ENCODE data around the gene AIM2. TPM values are rescaled to one million over a fixed set of nuclear protein-coding genes. Genes with fewer than 3 reads are reported as not detected.
A peak's percentile ranks its signal among the peaks of the same experiment; 100 is the strongest.

The AIM2 gene
- total and polyA plus RNA-seq, 2 experiments from 2014 or later, result 1.3 to 2.5 TPM

GRCh38 chr1:159077120-159077961, 775 bp upstream of the AIM2 start:
- no peaks in the 10 kb centered on the region for H3K27me3 ChIP-seq (replicated peaks; ENCODE audit: insufficient read depth)
- H3K4me3 ChIP-seq, result peak overlapping the region; percentile 56
- H4K20me1 ChIP-seq (ENCODE audit: insufficient read depth), result no peaks in the 10 kb centered on the region
- TF ChIP-seq EZH2phosphoT487 (IDR thresholded peaks at IDR 0.05; ENCODE audit: insufficient read depth, low read depth), result no peak
- no peak for TF ChIP-seq EZH2 (IDR thresholded peaks at IDR 0.05; ENCODE audit: insufficient read depth, poor library complexity, severe bottlenecking)
- peaks cover 18% of the 10 kb centered on the region for H3K4me1 ChIP-seq (ENCODE audit: insufficient read depth)
- peak; percentile 82 for DNase-seq
- peak overlapping the region; percentile 65 for H3K9ac ChIP-seq
- no peaks in the 10 kb centered on the region for H3K36me3 ChIP-seq (ENCODE audit: low read depth)
- no peaks in the 10 kb centered on the region for H3K9me3 ChIP-seq (ENCODE audit: low read depth)
- H3K27ac ChIP-seq, result peak overlapping the region; percentile 81
- no peaks in the 10 kb centered on the region for H3K79me2 ChIP-seq (ENCODE audit: insufficient read depth)
- H3K9me2 ChIP-seq (ENCODE audit: insufficient read depth), result no peaks in the 10 kb centered on the region
- peak overlapping the region; percentile 66 for H3K4me2 ChIP-seq (ENCODE audit: unreplicated experiment)
- peak overlapping the region; percentile 67 for H2AFZ ChIP-seq
- H3F3A ChIP-seq (ENCODE audit: insufficient read depth), result peaks cover 21% of the 10 kb centered on the region
- in situ Hi-C loops (cut with MboI), result no loop called here
- 56 to 60% methylated on average over 12 of the region's 12 CpGs for WGBS, 2 experiments (ENCODE audit: low coverage in 1 of 2, low lambda C conversion rate in 2 of 2, missing lambda C conversion rate in 2 of 2)

- H3K36me3 ChIP-seq (ENCODE audit: low read depth), result no peaks in the 10 kb centered on the region
- no peak overlapping the region for H3K4me2 ChIP-seq (ENCODE audit: unreplicated experiment)
- no peaks in the 10 kb centered on the region for H3K9me2 ChIP-seq (ENCODE audit: insufficient read depth)
- H3F3A ChIP-seq (ENCODE audit: insufficient read depth), result peaks cover 14% of the 10 kb centered on the region
- TF ChIP-seq EZH2phosphoT487 (IDR thresholded peaks at IDR 0.05; ENCODE audit: insufficient read depth, low read depth) (no peak), EZH2 (IDR thresholded peaks at IDR 0.05; ENCODE audit: insufficient read depth, poor library complexity, severe bottlenecking) (no peak)
- H4K20me1 ChIP-seq (ENCODE audit: insufficient read depth), result no peaks in the 10 kb centered on the region
- peak; percentile 83 for DNase-seq
- no peak overlapping the region for H2AFZ ChIP-seq
- H3K9me3 ChIP-seq (ENCODE audit: low read depth), result no peaks in the 10 kb centered on the region
- no peak overlapping the region for H3K27ac ChIP-seq
- no peaks in the 10 kb centered on the region for H3K27me3 ChIP-seq (replicated peaks; ENCODE audit: insufficient read depth)
- in situ Hi-C loops (cut with MboI), result no loop called here
- no peaks in the 10 kb centered on the region for H3K79me2 ChIP-seq (ENCODE audit: insufficient read depth)
- peaks cover 16% of the 10 kb centered on the region for H3K4me1 ChIP-seq (ENCODE audit: insufficient read depth)
- no peak overlapping the region for H3K9ac ChIP-seq
- H3K4me3 ChIP-seq, result no peak overlapping the region
Observed at GRCh38 chr1:159071970-159072582, 4.5 kb downstream of the AIM2 start.

DNA sequence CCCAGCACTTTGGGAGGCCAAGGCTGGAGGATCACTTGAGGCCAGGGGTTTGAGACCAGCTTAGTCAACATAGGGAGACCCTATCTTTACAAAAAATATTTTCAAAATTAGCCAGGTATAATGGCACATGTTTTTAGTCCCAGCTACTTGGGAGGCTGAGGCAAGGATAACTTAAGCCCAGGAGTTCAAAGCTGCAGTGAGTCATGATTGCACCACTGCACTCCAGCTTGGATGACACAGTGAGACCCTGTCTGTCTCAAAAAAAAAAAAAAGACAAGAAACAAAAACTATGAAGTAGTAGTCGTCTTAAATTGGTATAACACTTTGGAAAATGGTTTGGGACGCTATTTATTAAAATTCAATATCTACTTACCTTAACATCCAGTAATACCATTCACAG, 7.7 kb downstream of the AIM2 start:
- 52 to 55% methylated on average over 2 of the region's 2 CpGs for WGBS, 2 experiments (ENCODE audit: low coverage in 1 of 2, low lambda C conversion rate in 2 of 2, missing lambda C conversion rate in 2 of 2)

DNA sequence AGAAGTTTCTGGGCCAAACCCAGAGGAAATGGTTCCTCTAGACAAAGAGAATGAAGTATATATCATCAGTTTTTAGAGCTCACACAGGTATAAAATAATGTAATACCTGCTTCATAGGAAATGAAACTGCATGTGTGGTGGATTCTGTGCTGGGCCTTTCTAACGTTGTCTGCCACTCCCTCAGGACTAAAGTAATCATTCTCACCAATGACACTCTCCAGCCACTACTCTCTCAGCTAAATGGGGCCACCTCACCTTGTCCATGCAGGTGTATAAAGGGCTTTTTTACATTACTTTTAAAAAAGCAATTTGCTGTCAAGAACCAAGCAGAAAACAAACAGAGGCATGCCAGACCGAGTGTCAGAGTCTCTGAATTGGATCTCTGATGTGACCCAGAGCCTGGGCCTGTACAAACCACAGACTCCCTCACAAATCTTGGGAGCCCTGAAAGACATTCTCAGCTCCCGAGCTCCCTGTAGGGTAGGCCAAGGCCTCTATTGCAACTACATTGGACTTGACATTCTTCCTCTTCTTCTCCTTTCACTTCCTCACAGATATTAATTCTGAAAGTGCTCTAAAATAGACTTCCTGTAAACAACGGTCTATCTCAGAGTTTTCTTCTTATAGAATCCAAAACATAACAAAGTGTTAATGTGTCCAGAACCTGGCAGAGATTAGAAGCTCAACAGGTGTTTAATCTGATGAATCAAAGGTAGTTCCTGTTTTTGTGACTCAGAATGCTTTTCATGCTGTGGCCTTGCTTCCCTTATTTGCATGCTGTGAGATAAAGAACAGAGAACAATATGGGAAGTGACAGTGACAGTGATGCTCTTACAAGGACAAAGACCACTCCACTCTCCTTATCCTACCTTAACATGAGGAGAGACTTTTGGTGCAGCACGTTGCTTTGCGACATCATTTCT, 8.6 kb downstream of the AIM2 start:
- Histone ChIP-seq H3K9me2 (ENCODE audit: insufficient read depth) (no peaks in the 10 kb centered on the region), H3K27ac (no peak overlapping the region), H3K9ac (no peak overlapping the region), H2AFZ (no peak overlapping the region), H3K4me3 (no peak overlapping the region), H3K9me3 (ENCODE audit: low read depth) (no peaks in the 10 kb centered on the region), H3K4me2 (ENCODE audit: unreplicated experiment) (no peak overlapping the region), H3K27me3 (replicated peaks; ENCODE audit: insufficient read depth) (no peaks in the 10 kb centered on the region), H3F3A (ENCODE audit: insufficient read depth) (no peaks in the 10 kb centered on the region), H3K36me3 (ENCODE audit: low read depth) (no peaks in the 10 kb centered on the region), H3K79me2 (ENCODE audit: insufficient read depth) (no peaks in the 10 kb centered on the region), H4K20me1 (ENCODE audit: insufficient read depth) (no peaks in the 10 kb centered on the region), H3K4me1 (ENCODE audit: insufficient read depth) (0 out of 2 replicates have a peak, but pooled peaks cover 6% of the 10 kb centered on the region)
- 70 to 73% methylated on average over 6 of the region's 6 CpGs for WGBS, 2 experiments (ENCODE audit: low coverage in 1 of 2, low lambda C conversion rate in 2 of 2, missing lambda C conversion rate in 2 of 2)
- TF ChIP-seq EZH2phosphoT487 (IDR thresholded peaks at IDR 0.05; ENCODE audit: insufficient read depth, low read depth) (no peak), EZH2 (IDR thresholded peaks at IDR 0.05; ENCODE audit: insufficient read depth, poor library complexity, severe bottlenecking) (no peak)
- in situ Hi-C loops (cut with MboI), result no loop called here
- DNase-seq, result no peak

More for the DNA sequence above, 7.7 kb downstream of the AIM2 start:
- Histone ChIP-seq H3K4me2 (ENCODE audit: unreplicated experiment) (no peak overlapping the region), H2AFZ (no peak overlapping the region), H3K9ac (no peak overlapping the region), H3K4me1 (ENCODE audit: insufficient read depth) (0 out of 2 replicates have a peak, but pooled peaks cover 6% of the 10 kb centered on the region), H3K27me3 (replicated peaks; ENCODE audit: insufficient read depth) (no peaks in the 10 kb centered on the region), H4K20me1 (ENCODE audit: insufficient read depth) (no peaks in the 10 kb centered on the region), H3K27ac (no peak overlapping the region), H3K9me2 (ENCODE audit: insufficient read depth) (no peaks in the 10 kb centered on the region), H3K4me3 (no peak overlapping the region), H3K36me3 (ENCODE audit: low read depth) (no peaks in the 10 kb centered on the region), H3K9me3 (ENCODE audit: low read depth) (no peaks in the 10 kb centered on the region), H3K79me2 (ENCODE audit: insufficient read depth) (no peaks in the 10 kb centered on the region), H3F3A (ENCODE audit: insufficient read depth) (no peaks in the 10 kb centered on the region)
- peak; percentile 64 for DNase-seq
- TF ChIP-seq EZH2phosphoT487 (IDR thresholded peaks at IDR 0.05; ENCODE audit: insufficient read depth, low read depth) (no peak), EZH2 (IDR thresholded peaks at IDR 0.05; ENCODE audit: insufficient read depth, poor library complexity, severe bottlenecking) (no peak)
- in situ Hi-C loops (cut with MboI), result no loop called here

All from GM23248 (cell line).